Thoracic aorta (tissue), 2 donors: Measurements from ENCODE around the gene BRSK2. TPM values are rescaled to one million over a fixed set of nuclear protein-coding genes. Genes with fewer than 3 reads are reported as not detected.
A peak's percentile ranks its signal among the peaks of the same experiment; 100 is the strongest.

Experiments used
- ATAC-seq: fragments of 150-250 bp; one replicate; pipeline ENCODE4 v1.8.0; 2017; ENCODE audit warnings: low read depth; ENCODE audit not compliant: insufficient number of reproducible peaks, low FRiP score
- DNase-seq: peaks from one replicate; pipeline ENCODE4 v3.0.0-alpha.2; 2020; ENCODE audit warnings: low spot score
- H3K27ac ChIP-seq, 2 donors: fragments of 200-600 bp; sonication (generic); 1 replicate in 1 of 2; 2 replicates in 1 of 2; pipeline ENCODE4 v1.5.1; 2016; ENCODE audit warnings: mild to moderate bottlenecking in 2 of 2, moderate library complexity in 2 of 2
- H3K27me3 ChIP-seq: fragments of 200-600 bp; sonication (generic); replicated peaks from 2 replicates; pipeline ENCODE4 v1.6.0; 2016; ENCODE audit warnings: mild to moderate bottlenecking; ENCODE audit not compliant: insufficient read depth
- H3K36me3 ChIP-seq: fragments of 200-600 bp; sonication (generic); one replicate; pipeline ENCODE4 v1.5.1; 2016
- H3K4me1 ChIP-seq, 2 donors: fragments of 200-600 bp; sonication (generic); 1 replicate in 1 of 2; 2 replicates in 1 of 2; pipeline versions ENCODE4 v1.5.1 to v1.6.0; 2016; ENCODE audit warnings: low read depth in 2 of 2, mild to moderate bottlenecking in 1 of 2; ENCODE audit not compliant: control insufficient read depth in 1 of 2
- H3K4me3 ChIP-seq: fragments of 200-600 bp; sonication (generic); 2 replicates; pipeline ENCODE4 v1.5.1; 2016; ENCODE audit warnings: mild to moderate bottlenecking
- H3K9me3 ChIP-seq: fragments of 200-600 bp; sonication (generic); 2 replicates; pipeline ENCODE4 v1.5.1; 2016
- CTCF ChIP-seq: fragments of 200-600 bp; sonication (generic); IDR thresholded peaks from one replicate; pipeline ENCODE4 v1.5.1; 2019; ENCODE audit warnings: antibody characterized with exemption
- total RNA-seq, 2 donors: library from RNA; depleted of rRNA; stranded (reverse); fragments of >200 nt; gene quantifications; one replicate each; pipeline versions ENCODE4 v1.1.0 to v1.2.3, GENCODE V29; 2016

BRSK2 gene
- total RNA-seq, 2 donors from 2014 or later = 1.2 TPM; not detected in 1

- Histone ChIP-seq H3K4me3 (no peak overlapping the region), H3K4me1 (peaks cover 52 to 87% of the 10 kb centered on the region in 2 donors), H3K9me3 (no peaks in the 10 kb centered on the region), H3K27ac (no peak overlapping the region), H3K36me3 (no peaks in the 10 kb centered on the region), H3K27me3 (no peaks in the 10 kb centered on the region)
- no peak for ATAC-seq
- no peak for TF ChIP-seq CTCF
- DNase-seq = no peak
These were observed 115.7 kb downstream of the BRSK2 start for GRCh38 chr11:1505480-1505879.

GRCh38 chr11:1506981-1507380 is 117.2 kb downstream of the BRSK2 start:
- ATAC-seq (no peak), DNase-seq (no peak)
- Histone ChIP-seq H3K27ac (peak overlapping the region; percentile 13 to 59), H3K9me3 (no peaks in the 10 kb centered on the region), H3K36me3 (no peaks in the 10 kb centered on the region), H3K4me3 (no peak overlapping the region), H3K27me3 (no peaks in the 10 kb centered on the region), H3K4me1 (peaks cover 52 to 79% of the 10 kb centered on the region in 2 donors)
- TF ChIP-seq CTCF = no peak

DNA sequence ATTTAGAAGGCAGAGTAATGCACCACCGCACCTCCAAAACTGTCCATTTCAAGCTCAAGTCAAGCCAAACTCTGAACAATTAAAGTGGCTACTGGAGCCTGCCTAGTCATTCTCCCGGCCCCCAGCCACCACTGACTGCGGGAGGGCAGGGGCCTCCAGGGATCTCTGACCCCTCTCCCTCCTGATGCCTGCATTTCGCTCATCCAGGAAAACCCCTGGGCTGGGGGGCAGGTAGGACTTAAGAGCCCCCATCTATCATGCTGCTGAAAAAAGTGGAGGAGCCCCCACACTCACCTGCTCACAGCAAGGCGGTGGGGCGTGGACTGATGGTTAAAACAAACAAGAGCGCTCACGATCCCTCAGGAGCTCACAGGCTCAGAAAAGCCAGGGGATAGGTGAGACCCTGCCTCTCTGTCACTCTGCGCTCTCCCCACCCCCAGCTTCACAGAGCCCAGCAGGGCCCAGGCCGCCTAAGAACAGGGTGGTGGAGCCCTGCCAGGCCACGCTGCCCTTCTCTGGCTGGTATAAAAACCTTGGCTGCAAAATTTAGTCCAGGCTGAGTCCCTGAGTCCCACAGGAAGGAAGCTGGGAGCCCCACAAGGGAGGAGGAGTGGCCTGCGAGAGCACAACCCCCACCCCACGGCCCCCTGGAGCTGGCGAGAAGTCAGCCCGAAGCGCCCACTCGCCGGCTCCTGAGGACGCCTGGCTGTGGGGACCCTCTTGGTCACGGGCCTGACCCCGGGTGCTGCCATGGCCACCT is 117.8 kb downstream of the BRSK2 start:
- Histone ChIP-seq H3K27me3 (no peaks in the 10 kb centered on the region), H3K9me3 (no peaks in the 10 kb centered on the region), H3K36me3 (no peaks in the 10 kb centered on the region), H3K4me1 (peaks cover 49 to 73% of the 10 kb centered on the region in 2 donors), H3K4me3 (peak overlapping the region; percentile 51), H3K27ac (peak overlapping the region in 1 of 2 donors; percentile 59)
- TF ChIP-seq CTCF = no peak
- peak; percentile 34 for ATAC-seq
- no peak for DNase-seq

- TF ChIP-seq CTCF = no peak
- ATAC-seq (no peak), DNase-seq (no peak)
- peak overlapping the region in 1 of 2 donors; percentile 59 for H3K27ac ChIP-seq
- H3K4me3 ChIP-seq = no peak overlapping the region
- peaks cover 40 to 68% of the 10 kb centered on the region in 2 donors for H3K4me1 ChIP-seq
- no peaks in the 10 kb centered on the region for H3K27me3 ChIP-seq
- no peaks in the 10 kb centered on the region for H3K9me3 ChIP-seq
- no peaks in the 10 kb centered on the region for H3K36me3 ChIP-seq
These were observed 118.8 kb downstream of the BRSK2 start for GRCh38 chr11:1508491-1508891.

DNA sequence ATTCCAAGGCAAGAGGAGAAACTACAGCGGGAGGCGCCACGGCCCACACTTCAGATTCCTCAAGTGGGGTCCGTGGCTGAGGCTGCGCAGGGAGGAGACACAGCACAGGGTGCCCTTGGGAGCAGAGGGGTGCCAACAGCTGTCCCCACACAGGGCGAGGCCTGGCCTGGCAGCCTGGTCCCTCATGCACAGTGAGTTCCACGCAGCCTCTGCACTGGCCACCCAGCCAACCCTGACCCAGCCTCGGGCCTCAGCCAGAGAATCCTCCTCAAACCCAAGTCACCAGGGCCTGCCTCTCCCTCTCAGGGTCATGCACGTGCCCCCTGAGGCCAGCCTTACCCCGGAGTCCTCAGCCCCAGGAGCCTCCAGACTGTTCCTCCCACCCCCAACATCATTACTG is 119.3 kb downstream of the BRSK2 start:
- Histone ChIP-seq H3K9me3 (no peaks in the 10 kb centered on the region), H3K4me1 (peaks cover 35 to 67% of the 10 kb centered on the region in 2 donors), H3K4me3 (no peak overlapping the region), H3K27me3 (no peaks in the 10 kb centered on the region), H3K36me3 (no peaks in the 10 kb centered on the region), H3K27ac (peak overlapping the region in 1 of 2 donors; percentile 59)
- no peak for TF ChIP-seq CTCF
- ATAC-seq (no peak), DNase-seq (no peak)
